Measurements from ENCODE around the gene CACNA1I. TPM values are rescaled to one million over a fixed set of nuclear protein-coding genes. Genes with fewer than 3 reads are reported as not detected.

Gene CACNA1I
- total and polyA plus RNA-seq, 2 experiments from 2014 or later: 0.04 to 0.24 TPM

DNA sequence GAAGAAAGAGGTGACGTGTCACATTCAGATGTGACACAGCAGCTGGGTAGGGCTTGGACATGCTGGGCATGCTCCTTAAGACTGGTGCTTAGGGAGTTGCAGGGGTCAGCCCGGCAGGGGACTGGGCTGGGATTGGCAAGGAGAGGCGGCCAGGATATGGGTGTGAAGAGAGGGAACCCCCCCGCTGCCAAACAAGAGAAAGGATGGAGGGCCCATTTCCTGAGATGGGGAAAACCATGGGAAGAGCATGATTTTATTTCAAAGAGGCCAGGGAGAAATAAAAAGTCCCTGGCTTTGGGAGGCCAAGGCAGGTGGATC lies 44.9 kb upstream of the CACNA1I start:
- H3K27me3 ChIP-seq: no peaks in the 10 kb centered on the region
- no peak overlapping the region for H3K4me3 ChIP-seq
- H3K36me3 ChIP-seq: peaks cover 28% of the 10 kb centered on the region
- H3K9me3 ChIP-seq (ENCODE audit: low read depth): no peaks in the 10 kb centered on the region
- peak overlapping the region; percentile 63 for H3K27ac ChIP-seq
- no peak for DNase-seq (ENCODE audit: low read depth in 1 of 2, low spot score in 1 of 2)
- TF ChIP-seq, protein P1, sequence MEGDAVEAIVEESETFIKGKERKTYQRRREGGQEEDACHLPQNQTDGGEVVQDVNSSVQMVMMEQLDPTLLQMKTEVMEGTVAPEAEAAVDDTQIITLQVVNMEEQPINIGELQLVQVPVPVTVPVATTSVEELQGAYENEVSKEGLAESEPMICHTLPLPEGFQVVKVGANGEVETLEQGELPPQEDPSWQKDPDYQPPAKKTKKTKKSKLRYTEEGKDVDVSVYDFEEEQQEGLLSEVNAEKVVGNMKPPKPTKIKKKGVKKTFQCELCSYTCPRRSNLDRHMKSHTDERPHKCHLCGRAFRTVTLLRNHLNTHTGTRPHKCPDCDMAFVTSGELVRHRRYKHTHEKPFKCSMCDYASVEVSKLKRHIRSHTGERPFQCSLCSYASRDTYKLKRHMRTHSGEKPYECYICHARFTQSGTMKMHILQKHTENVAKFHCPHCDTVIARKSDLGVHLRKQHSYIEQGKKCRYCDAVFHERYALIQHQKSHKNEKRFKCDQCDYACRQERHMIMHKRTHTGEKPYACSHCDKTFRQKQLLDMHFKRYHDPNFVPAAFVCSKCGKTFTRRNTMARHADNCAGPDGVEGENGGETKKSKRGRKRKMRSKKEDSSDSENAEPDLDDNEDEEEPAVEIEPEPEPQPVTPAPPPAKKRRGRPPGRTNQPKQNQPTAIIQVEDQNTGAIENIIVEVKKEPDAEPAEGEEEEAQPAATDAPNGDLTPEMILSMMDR (IDR thresholded peaks at IDR 0.05; ENCODE audit: low read depth, low read length): no peak
- peaks cover 19% of the 10 kb centered on the region for H3K4me1 ChIP-seq (ENCODE audit: low read depth)

DNA sequence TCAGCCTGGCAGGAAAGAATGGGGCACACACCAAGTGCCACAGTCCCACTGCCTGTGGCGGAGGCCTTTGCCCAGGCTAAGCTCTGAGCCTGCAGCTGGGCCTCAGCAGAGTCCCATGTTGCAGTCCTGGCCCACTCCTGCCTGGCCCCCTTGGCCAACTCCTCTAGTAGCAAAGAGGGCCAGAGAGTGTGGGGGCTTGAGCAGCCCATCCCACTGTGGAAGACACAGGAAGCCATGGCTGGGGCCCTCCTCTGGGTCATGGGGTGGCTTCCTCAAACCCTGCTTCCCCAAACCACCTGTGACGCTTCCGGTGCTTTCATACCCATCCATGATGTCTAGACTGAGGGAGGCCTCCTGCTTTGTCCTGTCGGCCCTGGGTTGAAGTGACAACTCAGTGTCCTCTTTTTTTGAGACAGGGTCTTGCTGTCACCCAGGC lies 43.8 kb upstream of the CACNA1I start:
- H3K4me1 ChIP-seq (ENCODE audit: low read depth): peaks cover 22% of the 10 kb centered on the region
- H3K9me3 ChIP-seq (ENCODE audit: low read depth): no peaks in the 10 kb centered on the region
- no peaks in the 10 kb centered on the region for H3K27me3 ChIP-seq
- H3K36me3 ChIP-seq: peaks cover 21% of the 10 kb centered on the region
- TF ChIP-seq, protein P1 (IDR thresholded peaks at IDR 0.05; ENCODE audit: low read depth, low read length): no peak
- H3K4me3 ChIP-seq: no peak overlapping the region
- peak overlapping the region; percentile 56 for H3K27ac ChIP-seq
- DNase-seq (ENCODE audit: low read depth in 1 of 2, low spot score in 1 of 2): no peak

DNA sequence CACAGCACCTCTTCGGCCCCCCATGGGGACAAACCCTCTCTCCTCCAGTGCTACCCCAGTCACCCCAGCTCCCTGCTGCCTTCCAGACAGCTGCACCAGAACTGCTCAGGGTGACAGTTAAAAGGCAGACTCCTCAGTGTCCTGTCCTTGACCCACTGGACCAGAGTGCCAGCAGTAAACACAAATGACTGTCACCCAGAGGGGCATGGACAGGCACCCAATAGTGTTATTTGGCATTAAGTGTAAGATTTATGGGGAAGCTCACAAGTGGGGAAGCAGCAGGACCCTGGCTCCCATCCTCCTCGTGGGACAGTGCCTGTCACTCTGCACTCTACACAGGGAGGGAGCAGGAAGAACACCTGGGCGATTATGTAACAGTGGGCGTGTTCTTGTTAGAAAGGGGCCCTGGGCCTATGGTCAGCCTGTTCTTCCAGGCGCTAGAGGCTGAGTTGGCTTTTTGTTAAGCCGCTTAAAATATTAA lies 43.0 kb upstream of the CACNA1I start:
- Histone ChIP-seq H3K4me3 (no peak overlapping the region), H3K27me3 (no peaks in the 10 kb centered on the region), H3K27ac (peak overlapping the region; percentile 56), H3K9me3 (ENCODE audit: low read depth) (no peaks in the 10 kb centered on the region), H3K36me3 (peaks cover 15% of the 10 kb centered on the region), H3K4me1 (ENCODE audit: low read depth) (peaks cover 15% of the 10 kb centered on the region)
- TF ChIP-seq, protein P1 (IDR thresholded peaks at IDR 0.05; ENCODE audit: low read depth, low read length): no peak
- no peak for DNase-seq (ENCODE audit: low read depth in 1 of 2, low spot score in 1 of 2)

DNA sequence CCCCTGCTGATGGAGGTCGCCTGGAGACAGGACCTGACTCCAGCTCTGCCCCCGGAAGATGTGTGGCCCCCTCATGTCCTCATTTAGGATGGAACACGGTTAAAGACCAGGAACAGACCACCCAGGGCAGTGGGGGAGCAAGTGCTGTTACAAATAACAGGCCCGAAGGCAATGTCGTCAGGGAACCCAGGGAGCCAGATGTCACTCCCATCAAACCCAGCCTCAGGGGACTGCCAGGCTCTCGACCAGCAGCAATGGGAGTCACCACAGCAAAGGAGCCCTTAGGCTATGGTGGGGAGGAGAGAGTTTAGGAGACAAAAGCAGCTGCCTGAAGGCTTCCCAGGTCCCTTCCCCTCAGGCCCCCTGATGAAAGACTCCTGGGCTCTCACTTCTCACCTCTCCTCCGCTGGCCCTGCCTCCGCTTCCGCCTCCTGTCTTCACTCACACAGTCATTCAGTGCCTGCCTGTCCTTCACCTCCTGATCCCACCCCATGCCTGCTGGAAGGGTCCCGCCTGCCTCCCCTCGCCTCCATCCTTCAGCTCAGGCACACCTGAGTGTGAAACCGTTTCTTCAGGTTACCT lies 42.4 kb upstream of the CACNA1I start:
- no peak for DNase-seq (ENCODE audit: low read depth in 1 of 2, low spot score in 1 of 2)
- TF ChIP-seq, protein P1 (IDR thresholded peaks at IDR 0.05; ENCODE audit: low read depth, low read length): no peak
- peaks cover 8% of the 10 kb centered on the region for H3K36me3 ChIP-seq
- H3K4me1 ChIP-seq (ENCODE audit: low read depth): peaks cover 10% of the 10 kb centered on the region
- H3K9me3 ChIP-seq (ENCODE audit: low read depth): no peaks in the 10 kb centered on the region
- peak overlapping the region; percentile 12 for H3K27ac ChIP-seq
- no peak overlapping the region for H3K4me3 ChIP-seq
- H3K27me3 ChIP-seq: no peaks in the 10 kb centered on the region

DNA sequence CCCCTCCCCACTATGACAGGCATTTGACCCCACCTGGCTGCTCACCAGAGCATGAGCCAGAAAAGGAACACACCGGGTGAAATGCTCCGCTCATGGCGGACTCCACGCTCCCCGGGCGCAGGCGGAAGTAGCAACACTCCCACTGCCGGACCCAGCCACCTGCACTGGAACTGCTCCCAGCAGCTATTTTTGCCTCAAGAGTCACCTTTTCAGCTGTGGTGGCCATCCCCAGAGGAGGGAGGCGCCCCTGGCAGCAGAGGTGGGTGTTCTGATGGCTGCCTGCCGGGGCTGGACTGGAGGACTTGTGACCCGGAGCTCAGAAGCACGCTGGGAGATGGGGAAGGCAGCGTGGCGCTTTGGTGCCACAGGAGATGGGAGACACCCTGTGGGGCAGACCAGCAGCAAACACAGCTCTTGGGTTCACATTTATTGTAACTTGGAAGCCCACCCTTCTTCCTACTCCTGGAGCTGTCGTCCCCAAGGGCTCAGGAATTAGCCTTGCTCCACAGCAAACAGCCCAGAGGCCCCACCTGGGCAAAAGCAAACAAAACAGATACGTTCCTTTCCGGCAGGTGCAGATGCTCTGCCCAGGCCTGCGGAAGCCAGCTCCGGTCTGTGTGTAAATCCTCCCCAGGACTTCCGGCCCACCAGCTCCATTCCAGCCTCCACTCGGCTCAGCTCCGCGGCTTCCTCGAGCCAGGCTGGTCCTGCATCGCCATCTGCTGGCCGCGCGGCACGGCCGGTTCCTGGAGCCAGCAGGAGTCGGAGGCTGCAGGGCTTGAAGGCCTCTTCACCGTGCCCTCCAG lies 41.7 kb upstream of the CACNA1I start:
- no peak overlapping the region for H3K4me3 ChIP-seq
- TF ChIP-seq, protein P1 (IDR thresholded peaks at IDR 0.05; ENCODE audit: low read depth, low read length): peak; percentile 99
- peaks cover 7% of the 10 kb centered on the region for H3K4me1 ChIP-seq (ENCODE audit: low read depth)
- DNase-seq (ENCODE audit: low read depth in 1 of 2, low spot score in 1 of 2): peak; percentile 92 to 97
- H3K9me3 ChIP-seq (ENCODE audit: low read depth): no peaks in the 10 kb centered on the region
- peak overlapping the region; percentile 12 for H3K27ac ChIP-seq
- H3K27me3 ChIP-seq: no peaks in the 10 kb centered on the region
- H3K36me3 ChIP-seq: peaks cover 5% of the 10 kb centered on the region

Data from cardiac muscle cell (in vitro differentiated cells and primary cell).